ENCODE results near the gene GABBR2.

DNA sequence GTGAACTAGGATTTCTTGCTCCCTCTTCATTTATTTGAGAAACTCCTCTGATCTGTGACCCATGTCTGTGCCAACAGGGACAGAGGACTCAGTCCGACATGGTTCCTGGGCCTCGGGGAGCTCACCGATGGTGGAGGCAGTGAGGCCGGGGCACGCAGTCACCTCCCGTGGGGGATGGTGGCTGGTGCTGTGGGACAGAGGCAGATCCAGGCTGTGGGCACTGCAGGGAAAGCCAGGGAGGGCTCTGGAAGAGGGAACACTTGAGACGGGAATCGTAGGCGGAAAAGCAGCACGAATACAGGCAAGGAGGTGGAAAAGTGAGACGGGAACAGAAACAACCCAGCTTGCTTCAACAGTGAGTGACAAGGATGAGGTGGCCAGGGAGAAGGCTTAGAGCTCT lies 127.8 kb downstream of the GABBR2 start:
- TF ChIP-seq POLR2A (IDR thresholded peaks at IDR 0.05) (no peak), CTCF (IDR thresholded peaks at IDR 0.05) (no peak)
